Endodermal cell (in vitro differentiated cells): ENCODE measurements around the gene MEFV. TPM values are rescaled to one million over a fixed set of nuclear protein-coding genes. Genes with fewer than 3 reads are reported as not detected.

Source experiments
- DNase-seq: peaks from one replicate; pipeline ENCODE4 v3.0.0-alpha.2; 2017
- H3K27ac ChIP-seq: 2 replicates; pipeline ENCODE4 v1.5.1; 2013; ENCODE audit warnings: mild to moderate bottlenecking, low read depth, low read length, moderate library complexity
- H3K27me3 ChIP-seq: 2 replicates; pipeline ENCODE4 v1.6.1; 2013; ENCODE audit warnings: mild to moderate bottlenecking, low read length, moderate library complexity; ENCODE audit not compliant: insufficient read depth, control insufficient read depth, poor library complexity, severe bottlenecking
- H3K36me3 ChIP-seq: 2 replicates; pipeline ENCODE4 v1.7.0; 2013; ENCODE audit warnings: mild to moderate bottlenecking, low read length, moderate library complexity; ENCODE audit not compliant: control insufficient read depth, insufficient read depth
- H3K4me1 ChIP-seq: one replicate; pipeline ENCODE4 v1.7.0; 2013; ENCODE audit warnings: low read length; ENCODE audit not compliant: control insufficient read depth, insufficient read depth
- H3K4me3 ChIP-seq: 2 replicates; pipeline ENCODE4 v1.5.1; 2013; ENCODE audit warnings: mild to moderate bottlenecking, low read length, moderate library complexity
- H3K9ac ChIP-seq: 2 replicates; pipeline ENCODE4 v1.6.1; 2013; ENCODE audit warnings: mild to moderate bottlenecking, low read length, moderate library complexity; ENCODE audit not compliant: poor library complexity, severe bottlenecking; ENCODE audit errors: extremely low read depth
- H3K9me3 ChIP-seq: 2 replicates; pipeline ENCODE4 v1.6.1; 2013; ENCODE audit warnings: mild to moderate bottlenecking, low read length, moderate library complexity; ENCODE audit not compliant: control insufficient read depth
- H3K27ac Mint-ChIP-seq: 2 replicates; pipeline ENCODE4 v1.8.0; 2020; ENCODE audit warnings: mixed read lengths
- H3K27me3 Mint-ChIP-seq: 2 replicates; pipeline ENCODE4 v1.8.0; 2021; ENCODE audit warnings: mild to moderate bottlenecking, mixed read lengths; ENCODE audit not compliant: insufficient read depth
- H3K36me3 Mint-ChIP-seq: 2 replicates; pipeline ENCODE4 v1.8.0; 2020; ENCODE audit warnings: low read depth, mixed read lengths
- H3K4me1 Mint-ChIP-seq: 2 replicates; pipeline ENCODE4 v1.8.0; 2020; ENCODE audit warnings: mixed read lengths
- H3K4me3 Mint-ChIP-seq: 2 replicates; pipeline ENCODE4 v1.8.0; 2020; ENCODE audit warnings: mild to moderate bottlenecking, moderate library complexity, mixed read lengths
- H3K9me3 Mint-ChIP-seq: 2 replicates; pipeline ENCODE4 v1.8.0; 2020; ENCODE audit warnings: mild to moderate bottlenecking, mixed read lengths
- CTCF ChIP-seq: fragments of 200-600 bp; sonication (generic); conservative IDR thresholded peaks from 2 replicates; pipeline ENCODE4 v1.5.0; 2021; ENCODE audit warnings: antibody characterized with exemption, mild to moderate bottlenecking
- WGBS, 2 experiments: methylation state at CpG; one replicate each; pipeline versions ENCODE4 v1.1.5 to v1.1.7; 2013; ENCODE audit warnings: missing lambda C conversion rate in 2 of 2, mixed read lengths in 1 of 2; ENCODE audit not compliant: insufficient coverage in 1 of 2, insufficient read length in 1 of 2; 5-methylcytosine and 5-hydroxymethylcytosine counted together
- total RNA-seq, 2 donors: library from RNA; stranded (reverse); fragmentation: NEBNext Ultra II Directional in 1 of 2; extraction: Animal tissue kit (Norgen Biotek cat#: 25700) in 1 of 2; gene quantifications; 2 replicates in 1 of 2; 3 replicates in 1 of 2; pipeline ENCODE4 v1.2.1, GENCODE V29; 2021

The MEFV gene
- total RNA-seq, 2 donors from 2014 or later: not detected

- Mint-ChIP-seq H3K27ac (no peak overlapping the region), H3K27me3 (no peaks in the 10 kb centered on the region), H3K4me3 (no peak overlapping the region), H3K4me1 (no peaks in the 10 kb centered on the region), H3K36me3 (peaks cover 92% of the 10 kb centered on the region), H3K9me3 (peaks cover 89% of the 10 kb centered on the region)
- peaks cover 76% of the 10 kb centered on the region for H3K9me3 ChIP-seq
- no peak for DNase-seq
- TF ChIP-seq CTCF: no peak
- H3K9ac ChIP-seq: no peak overlapping the region
- H3K4me1 ChIP-seq: no peaks in the 10 kb centered on the region
- peaks cover 83% of the 10 kb centered on the region for H3K36me3 ChIP-seq
- WGBS, 2 experiments: 98 to 100% methylated on average over 3 of the region's 3 CpGs
- no peaks in the 10 kb centered on the region for H3K27me3 ChIP-seq
- H3K4me3 ChIP-seq: peak overlapping the region; percentile 41
- no peak overlapping the region for H3K27ac ChIP-seq
Observed at GRCh38 chr16:3292604-3293003, 36.2 kb upstream of the MEFV start.

GRCh38 chr16:3289998-3290673 lies 33.7 kb upstream of the MEFV start:
- Histone ChIP-seq H3K9ac (no peak overlapping the region), H3K4me3 (peak overlapping the region; percentile 70), H3K27ac (no peak overlapping the region), H3K36me3 (peaks cover 88% of the 10 kb centered on the region), H3K9me3 (peaks cover 81% of the 10 kb centered on the region), H3K4me1 (no peaks in the 10 kb centered on the region), H3K27me3 (no peaks in the 10 kb centered on the region)
- WGBS, 2 experiments: 96 to 98% methylated on average over 9 to 16 of the region's 16 CpGs
- Mint-ChIP-seq H3K9me3 (peaks cover 92% of the 10 kb centered on the region), H3K36me3 (peaks cover 97% of the 10 kb centered on the region), H3K4me3 (no peak overlapping the region), H3K4me1 (no peaks in the 10 kb centered on the region), H3K27ac (no peak overlapping the region), H3K27me3 (no peaks in the 10 kb centered on the region)
- no peak for DNase-seq
- no peak for TF ChIP-seq CTCF

- Histone ChIP-seq H3K4me1 (no peaks in the 10 kb centered on the region), H3K9ac (no peak overlapping the region), H3K36me3 (peaks cover 51% of the 10 kb centered on the region), H3K27me3 (no peaks in the 10 kb centered on the region), H3K4me3 (peak overlapping the region; percentile 92), H3K27ac (no peak overlapping the region), H3K9me3 (peaks cover 46% of the 10 kb centered on the region)
- Mint-ChIP-seq H3K9me3 (peaks cover 52% of the 10 kb centered on the region), H3K27me3 (no peaks in the 10 kb centered on the region), H3K4me1 (peaks cover 8% of the 10 kb centered on the region), H3K36me3 (peaks cover 62% of the 10 kb centered on the region), H3K4me3 (peak overlapping the region; percentile 70), H3K27ac (no peak overlapping the region)
- WGBS, 2 experiments: 82 to 88% methylated on average over 4 to 6 of the region's 6 CpGs
- DNase-seq: no peak
- TF ChIP-seq CTCF: no peak
Observed at GRCh38 chr16:3285131-3285530, 28.7 kb upstream of the MEFV start.
